Measurements from ENCODE around the gene RTL1.

Gene RTL1

GRCh38 chr14:100839315-100839585 lies 64.3 kb downstream of the RTL1 start:
- TF ChIP-seq CTCF (IDR thresholded peaks at IDR 0.05; ENCODE audit: insufficient read depth, low read length, poor library complexity, severe bottlenecking), result no peak
- Histone ChIP-seq H3K4me3 (replicated peaks; ENCODE audit: low read depth, low read length) (no peak overlapping the region), H3K27me3 (replicated peaks; ENCODE audit: control insufficient read depth, insufficient read depth, low read length) (no peaks in the 10 kb centered on the region), H3K36me3 (ENCODE audit: control insufficient read depth, insufficient read depth, low read length) (no peaks in the 10 kb centered on the region)
- no peak for DNase-seq (ENCODE audit: extremely low read depth, insufficient read length)

GRCh38 chr14:100838493-100839314 lies 64.8 kb downstream of the RTL1 start:
- TF ChIP-seq CTCF (IDR thresholded peaks at IDR 0.05; ENCODE audit: insufficient read depth, low read length, poor library complexity, severe bottlenecking), result no peak
- Histone ChIP-seq H3K27me3 (replicated peaks; ENCODE audit: control insufficient read depth, insufficient read depth, low read length) (no peaks in the 10 kb centered on the region), H3K36me3 (ENCODE audit: control insufficient read depth, insufficient read depth, low read length) (no peaks in the 10 kb centered on the region), H3K4me3 (replicated peaks; ENCODE audit: low read depth, low read length) (no peak overlapping the region)
- no peak for DNase-seq (ENCODE audit: extremely low read depth, insufficient read length)

- no peak for DNase-seq (ENCODE audit: extremely low read depth, insufficient read length)
- no peak overlapping the region for H3K4me3 ChIP-seq (replicated peaks; ENCODE audit: low read depth, low read length)
- no peaks in the 10 kb centered on the region for H3K36me3 ChIP-seq (ENCODE audit: control insufficient read depth, insufficient read depth, low read length)
- TF ChIP-seq CTCF (IDR thresholded peaks at IDR 0.05; ENCODE audit: insufficient read depth, low read length, poor library complexity, severe bottlenecking), result no peak
- H3K27me3 ChIP-seq (replicated peaks; ENCODE audit: control insufficient read depth, insufficient read depth, low read length), result no peaks in the 10 kb centered on the region
Measured at GRCh38 chr14:100837805-100838350, 65.6 kb downstream of the RTL1 start.

- no peak overlapping the region for H3K4me3 ChIP-seq (replicated peaks; ENCODE audit: low read depth, low read length)
- no peak for DNase-seq (ENCODE audit: extremely low read depth, insufficient read length)
- no peak for TF ChIP-seq CTCF (IDR thresholded peaks at IDR 0.05; ENCODE audit: insufficient read depth, low read length, poor library complexity, severe bottlenecking)
- no peaks in the 10 kb centered on the region for H3K27me3 ChIP-seq (replicated peaks; ENCODE audit: control insufficient read depth, insufficient read depth, low read length)
- H3K36me3 ChIP-seq (ENCODE audit: control insufficient read depth, insufficient read depth, low read length), result no peaks in the 10 kb centered on the region
Measured at GRCh38 chr14:100836941-100837804, 66.3 kb downstream of the RTL1 start.

GRCh38 chr14:100836311-100836805 lies 67.2 kb downstream of the RTL1 start:
- TF ChIP-seq CTCF (IDR thresholded peaks at IDR 0.05; ENCODE audit: insufficient read depth, low read length, poor library complexity, severe bottlenecking), result no peak
- no peak for DNase-seq (ENCODE audit: extremely low read depth, insufficient read length)
- Histone ChIP-seq H3K4me3 (replicated peaks; ENCODE audit: low read depth, low read length) (no peak overlapping the region), H3K36me3 (ENCODE audit: control insufficient read depth, insufficient read depth, low read length) (no peaks in the 10 kb centered on the region), H3K27me3 (replicated peaks; ENCODE audit: control insufficient read depth, insufficient read depth, low read length) (no peaks in the 10 kb centered on the region; the same call in 1 of the 2 replicates)

Measured in GM06990 (cell line).